ENCODE results near the gene HDAC7.

Gene HDAC7

DNA sequence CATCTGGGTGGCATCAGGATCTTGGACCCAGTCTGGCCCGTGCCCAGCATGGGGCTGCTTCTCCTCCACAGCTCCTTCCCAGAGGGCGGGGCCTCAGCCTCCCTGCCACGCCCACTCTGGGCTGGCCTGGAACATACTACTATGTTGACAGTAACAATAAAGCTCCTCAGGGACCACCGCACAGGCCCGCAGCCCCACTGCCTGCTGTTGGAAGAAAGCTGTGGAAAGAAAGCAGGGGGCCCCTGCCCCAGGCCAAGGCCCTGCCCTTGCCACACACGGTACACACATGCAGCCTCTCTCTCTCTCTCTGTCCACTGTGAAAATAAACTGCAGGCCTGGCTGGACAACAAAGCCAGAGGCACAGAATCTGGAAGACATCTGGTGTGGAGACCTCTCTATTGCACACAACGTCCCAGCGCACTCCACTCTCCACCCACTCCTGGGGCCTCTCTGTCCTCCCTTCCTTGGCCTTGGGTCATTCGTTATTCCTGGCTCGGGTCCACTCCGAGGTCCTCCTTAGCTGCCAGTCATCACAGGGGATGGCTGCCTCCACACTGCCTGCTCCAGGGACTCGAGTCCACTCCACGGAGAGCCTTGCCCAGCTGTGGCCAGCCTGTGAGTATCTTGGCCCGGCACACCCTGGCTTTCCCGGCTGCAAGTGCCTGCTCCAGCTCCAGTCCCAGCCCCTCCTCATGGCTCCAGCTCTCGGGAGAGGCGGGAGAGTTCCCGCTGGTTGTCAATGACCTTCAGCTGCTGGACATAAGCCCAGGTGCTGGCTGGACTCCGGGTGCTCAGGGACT lies 82.6 kb downstream of the HDAC7 start:
- no peaks in the 10 kb centered on the region for H3K79me2 ChIP-seq (ENCODE audit: control insufficient read depth, low read length)
- no peak overlapping the region for H3K4me2 ChIP-seq (ENCODE audit: low read length)
- peaks cover 34% of the 10 kb centered on the region for H3K4me1 ChIP-seq (ENCODE audit: control insufficient read depth, low read length)
- no peak overlapping the region for H3K27ac ChIP-seq (ENCODE audit: low read depth, low read length)
- H3K27me3 ChIP-seq (ENCODE audit: control insufficient read depth, low read length) = no peaks in the 10 kb centered on the region
- H3K4me3 ChIP-seq (ENCODE audit: low read length) = no peak overlapping the region
- TF ChIP-seq EZH2phosphoT487 (IDR thresholded peaks at IDR 0.05; ENCODE audit: borderline replicate concordance, low read length) (no peak), CTCF (IDR thresholded peaks at IDR 0.05; ENCODE audit: low read depth, low read length, poor library complexity, severe bottlenecking) (no peak)
- H3K9me3 ChIP-seq (ENCODE audit: control insufficient read depth, insufficient read depth, low read length) = no peaks in the 10 kb centered on the region
- no peaks in the 10 kb centered on the region for H4K20me1 ChIP-seq (ENCODE audit: control insufficient read depth, insufficient read depth, low read depth, low read length)
- peaks cover 9% of the 10 kb centered on the region for H3F3A ChIP-seq (ENCODE audit: control insufficient read depth, insufficient read depth)
- H3K9me2 ChIP-seq (replicated peaks; ENCODE audit: control insufficient read depth, low read length) = no peaks in the 10 kb centered on the region
- no peaks in the 10 kb centered on the region for H3K36me3 ChIP-seq (ENCODE audit: control insufficient read depth, low read length)

DNA sequence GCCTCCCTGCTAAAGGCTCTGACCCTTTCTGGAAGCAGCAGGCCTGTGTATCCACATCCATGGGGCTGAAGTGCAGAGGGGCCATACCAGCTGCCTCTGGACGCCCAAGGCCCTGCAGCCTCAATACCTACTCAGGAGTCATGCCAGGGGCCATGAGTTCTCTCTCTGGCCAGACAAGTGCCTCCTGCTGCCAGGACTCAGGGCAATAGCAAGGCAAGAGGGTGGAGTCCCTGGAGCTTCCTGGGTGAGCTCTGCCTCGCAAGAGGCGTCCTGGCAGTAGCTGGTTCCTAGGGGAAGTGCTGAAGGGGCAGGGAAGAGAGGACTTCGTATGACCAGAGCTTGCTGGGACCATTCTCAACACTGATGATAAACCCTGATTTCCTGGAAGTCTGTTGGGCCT lies 83.5 kb downstream of the HDAC7 start:
- Histone ChIP-seq H3K27ac (ENCODE audit: low read depth, low read length) (no peak overlapping the region), H4K20me1 (ENCODE audit: control insufficient read depth, insufficient read depth, low read depth, low read length) (no peaks in the 10 kb centered on the region), H3K4me2 (ENCODE audit: low read length) (no peak overlapping the region), H3K9me2 (replicated peaks; ENCODE audit: control insufficient read depth, low read length) (no peaks in the 10 kb centered on the region), H3K27me3 (ENCODE audit: control insufficient read depth, low read length) (no peaks in the 10 kb centered on the region), H3F3A (ENCODE audit: control insufficient read depth, insufficient read depth) (peaks cover under 1% of the 10 kb centered on the region; the same call in 1 of the 2 replicates), H3K36me3 (ENCODE audit: control insufficient read depth, low read length) (no peaks in the 10 kb centered on the region), H3K9me3 (ENCODE audit: control insufficient read depth, insufficient read depth, low read length) (no peaks in the 10 kb centered on the region), H3K4me3 (ENCODE audit: low read length) (no peak overlapping the region), H3K4me1 (ENCODE audit: control insufficient read depth, low read length) (peaks cover 26% of the 10 kb centered on the region), H3K79me2 (ENCODE audit: control insufficient read depth, low read length) (no peaks in the 10 kb centered on the region)
- TF ChIP-seq CTCF (IDR thresholded peaks at IDR 0.05; ENCODE audit: low read depth, low read length, poor library complexity, severe bottlenecking) = no peak

DNA sequence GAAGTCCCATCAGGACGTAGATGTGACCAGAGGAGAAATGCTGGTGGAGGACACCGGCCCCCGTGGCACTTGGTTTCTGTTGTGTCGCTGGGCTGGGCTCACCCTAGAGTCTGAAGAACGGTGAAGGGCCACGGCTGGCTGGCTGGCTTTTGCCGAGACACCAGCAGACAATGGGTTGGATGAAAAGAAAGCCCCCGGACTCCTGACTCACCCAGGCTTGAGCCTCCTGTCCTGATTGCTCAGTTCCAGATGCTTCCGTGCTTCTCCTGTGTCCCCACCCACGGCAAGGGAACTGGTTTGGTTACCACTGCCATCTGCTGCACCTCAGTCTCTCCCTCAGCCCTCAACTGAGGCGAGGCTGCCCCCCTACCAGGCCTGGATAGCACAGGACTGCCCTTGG lies 84.1 kb downstream of the HDAC7 start:
- Histone ChIP-seq H3K27me3 (ENCODE audit: control insufficient read depth, low read length) (no peaks in the 10 kb centered on the region), H3K79me2 (ENCODE audit: control insufficient read depth, low read length) (no peaks in the 10 kb centered on the region), H3K4me2 (ENCODE audit: low read length) (no peak overlapping the region), H3K27ac (ENCODE audit: low read depth, low read length) (no peak overlapping the region), H3K4me3 (ENCODE audit: low read length) (no peak overlapping the region), H3K4me1 (ENCODE audit: control insufficient read depth, low read length) (peaks cover 21% of the 10 kb centered on the region), H3K9me2 (replicated peaks; ENCODE audit: control insufficient read depth, low read length) (no peaks in the 10 kb centered on the region), H3K9me3 (ENCODE audit: control insufficient read depth, insufficient read depth, low read length) (no peaks in the 10 kb centered on the region), H3K36me3 (ENCODE audit: control insufficient read depth, low read length) (no peaks in the 10 kb centered on the region), H4K20me1 (ENCODE audit: control insufficient read depth, insufficient read depth, low read depth, low read length) (no peaks in the 10 kb centered on the region), H3F3A (ENCODE audit: control insufficient read depth, insufficient read depth) (no peaks in the 10 kb centered on the region)
- TF ChIP-seq CTCF (IDR thresholded peaks at IDR 0.05; ENCODE audit: low read depth, low read length, poor library complexity, severe bottlenecking) (no peak), EZH2phosphoT487 (IDR thresholded peaks at IDR 0.05; ENCODE audit: borderline replicate concordance, low read length) (no peak)
